ENCODE results near the gene LARP4B.

DNA sequence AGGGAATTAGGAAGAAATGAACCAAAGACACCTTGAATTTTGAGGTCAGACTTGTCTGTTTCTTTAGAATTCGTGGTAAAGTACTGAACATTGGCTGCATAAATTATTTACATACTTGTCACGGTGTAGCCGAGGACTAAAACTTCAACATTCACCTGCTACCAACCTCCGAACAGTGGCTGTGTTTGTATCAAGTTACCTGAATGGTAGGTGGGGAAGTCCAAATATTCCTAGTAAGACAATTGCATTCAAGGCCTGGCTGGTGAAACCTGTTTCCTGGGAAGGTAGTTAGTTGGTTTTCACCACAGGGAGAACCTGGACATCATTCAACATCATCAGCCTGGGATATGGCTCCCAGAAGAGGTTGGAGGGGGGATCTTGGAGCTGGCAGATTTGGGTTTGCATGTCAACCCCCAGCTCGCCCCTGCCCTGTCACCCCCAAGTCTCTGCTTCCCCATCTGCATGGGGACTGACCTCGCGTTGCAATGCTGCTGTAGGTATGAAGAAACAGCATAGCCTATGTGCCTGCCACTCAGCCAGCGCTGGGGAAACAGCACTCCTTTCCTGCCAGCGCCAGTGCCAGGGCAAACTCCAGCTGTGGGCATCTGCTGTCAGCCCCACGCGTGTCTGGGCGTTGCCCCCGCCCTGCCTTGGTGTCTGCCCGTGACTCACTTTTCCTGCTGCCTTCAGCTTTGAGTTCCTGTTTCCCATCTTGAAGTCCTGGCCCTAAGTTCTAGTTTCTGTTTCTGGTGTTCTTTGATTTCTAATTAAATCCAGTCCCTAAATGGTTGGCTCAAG lies 12.7 kb upstream of the LARP4B start:
- TF ChIP-seq EZH2 (IDR thresholded peaks at IDR 0.05) (no peak), EZH2phosphoT487 (IDR thresholded peaks at IDR 0.05) (no peak)
- TF ChIP-seq, protein P1, sequence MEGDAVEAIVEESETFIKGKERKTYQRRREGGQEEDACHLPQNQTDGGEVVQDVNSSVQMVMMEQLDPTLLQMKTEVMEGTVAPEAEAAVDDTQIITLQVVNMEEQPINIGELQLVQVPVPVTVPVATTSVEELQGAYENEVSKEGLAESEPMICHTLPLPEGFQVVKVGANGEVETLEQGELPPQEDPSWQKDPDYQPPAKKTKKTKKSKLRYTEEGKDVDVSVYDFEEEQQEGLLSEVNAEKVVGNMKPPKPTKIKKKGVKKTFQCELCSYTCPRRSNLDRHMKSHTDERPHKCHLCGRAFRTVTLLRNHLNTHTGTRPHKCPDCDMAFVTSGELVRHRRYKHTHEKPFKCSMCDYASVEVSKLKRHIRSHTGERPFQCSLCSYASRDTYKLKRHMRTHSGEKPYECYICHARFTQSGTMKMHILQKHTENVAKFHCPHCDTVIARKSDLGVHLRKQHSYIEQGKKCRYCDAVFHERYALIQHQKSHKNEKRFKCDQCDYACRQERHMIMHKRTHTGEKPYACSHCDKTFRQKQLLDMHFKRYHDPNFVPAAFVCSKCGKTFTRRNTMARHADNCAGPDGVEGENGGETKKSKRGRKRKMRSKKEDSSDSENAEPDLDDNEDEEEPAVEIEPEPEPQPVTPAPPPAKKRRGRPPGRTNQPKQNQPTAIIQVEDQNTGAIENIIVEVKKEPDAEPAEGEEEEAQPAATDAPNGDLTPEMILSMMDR (IDR thresholded peaks at IDR 0.05), result no peak

All from neural progenitor cell (in vitro differentiated cells).